Stimulated activated CD4-positive, alpha-beta T cell treated with anti-CD3 and anti-CD28 coated beads, Interleukin-15, amount 100 ng/mL, for 24 hours (primary cell): ENCODE results near the gene ANGPTL8.
A peak's percentile ranks its signal among the peaks of the same experiment; 100 is the strongest.

Experiments
- DNase-seq: peaks from one replicate; pipeline ENCODE4 v3.0.0-alpha.2; 2020

The ANGPTL8 gene

DNA sequence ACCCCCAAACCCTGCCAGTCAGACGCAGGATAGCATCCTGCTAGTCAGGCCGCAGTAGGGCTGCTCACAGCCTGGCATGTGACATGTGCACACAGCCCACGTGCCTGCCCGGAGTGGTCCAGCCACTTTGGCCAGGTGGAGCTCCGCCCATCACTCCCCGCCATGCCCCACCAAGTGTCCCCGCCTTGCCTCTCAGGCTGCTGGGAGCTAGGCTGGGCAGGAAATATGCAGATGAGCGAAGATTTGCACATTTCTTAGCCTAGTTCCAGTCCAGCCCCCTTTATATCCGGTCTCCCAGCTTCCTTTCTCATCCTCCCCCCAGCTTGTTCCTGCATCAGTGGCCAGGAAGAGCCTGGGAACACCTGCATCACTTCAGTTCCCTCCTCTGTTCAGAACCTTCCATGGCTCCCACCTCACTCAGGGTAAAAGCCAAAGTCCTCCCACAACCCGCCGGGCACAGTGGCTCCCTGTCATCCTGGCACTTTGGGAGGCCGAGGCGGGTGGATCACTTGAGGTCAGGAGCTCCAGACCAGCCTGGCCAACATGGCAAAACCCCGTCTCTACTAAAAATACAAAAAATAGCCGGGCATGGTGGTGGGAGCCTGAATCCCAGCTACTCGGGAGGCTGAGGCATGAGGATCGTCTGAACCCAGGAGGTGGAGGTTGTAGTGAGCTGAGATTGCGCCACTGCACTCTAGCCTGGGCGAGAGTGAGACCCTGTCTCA is 25.2 kb downstream of the ANGPTL8 start:
- DNase-seq, result no peak

DNA sequence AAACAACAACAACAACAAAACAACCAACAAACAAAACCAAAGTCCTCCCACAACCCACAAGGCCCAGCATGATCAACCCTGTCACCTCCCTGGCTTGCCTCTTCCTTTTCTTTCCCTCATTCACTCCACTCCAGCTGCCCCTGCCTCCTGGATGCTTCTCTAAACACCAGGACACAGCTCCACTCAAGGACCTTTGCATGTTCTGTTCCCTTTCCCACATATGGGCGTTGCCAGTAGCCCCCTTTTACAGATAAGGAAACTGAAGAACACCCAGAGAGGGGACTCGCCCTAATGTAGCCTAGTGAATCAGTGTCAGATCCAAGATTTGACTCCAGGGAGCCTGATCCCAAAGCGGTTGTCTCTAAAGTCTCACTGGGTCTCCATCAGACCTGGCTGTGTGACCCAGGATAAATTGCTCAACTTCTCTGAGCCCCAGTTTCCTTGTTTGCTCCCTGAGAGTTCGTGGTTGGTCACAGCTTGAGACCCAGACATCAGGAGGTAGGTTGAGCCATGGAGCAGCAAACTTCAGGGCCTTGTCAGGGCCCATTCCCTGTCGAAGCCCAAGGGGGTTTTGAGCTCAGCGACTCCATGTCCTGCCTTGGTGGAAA is 25.9 kb downstream of the ANGPTL8 start:
- no peak for DNase-seq

DNA sequence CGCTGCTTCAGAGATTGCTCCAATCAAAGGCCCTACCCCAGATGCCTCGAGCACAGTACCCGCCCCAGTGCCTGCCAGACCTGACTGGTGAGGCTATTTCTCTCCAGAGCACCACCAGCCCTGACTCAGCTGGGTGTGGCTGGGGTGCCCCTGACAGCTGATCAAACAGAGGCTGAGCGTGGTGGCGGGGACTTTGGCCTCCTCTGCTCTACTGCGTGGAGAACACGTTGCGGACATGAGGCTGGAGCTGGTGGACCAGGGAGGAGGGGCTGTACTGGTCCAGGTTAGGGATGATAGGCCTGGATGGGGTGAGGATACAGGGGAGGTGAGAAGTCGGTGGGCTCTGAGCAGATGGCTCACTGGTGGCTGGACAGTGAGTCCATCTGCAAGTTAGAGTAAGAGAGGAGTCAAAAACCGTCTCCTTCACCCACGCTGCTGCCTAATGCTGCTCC is 26.4 kb downstream of the ANGPTL8 start:
- no peak for DNase-seq

DNA sequence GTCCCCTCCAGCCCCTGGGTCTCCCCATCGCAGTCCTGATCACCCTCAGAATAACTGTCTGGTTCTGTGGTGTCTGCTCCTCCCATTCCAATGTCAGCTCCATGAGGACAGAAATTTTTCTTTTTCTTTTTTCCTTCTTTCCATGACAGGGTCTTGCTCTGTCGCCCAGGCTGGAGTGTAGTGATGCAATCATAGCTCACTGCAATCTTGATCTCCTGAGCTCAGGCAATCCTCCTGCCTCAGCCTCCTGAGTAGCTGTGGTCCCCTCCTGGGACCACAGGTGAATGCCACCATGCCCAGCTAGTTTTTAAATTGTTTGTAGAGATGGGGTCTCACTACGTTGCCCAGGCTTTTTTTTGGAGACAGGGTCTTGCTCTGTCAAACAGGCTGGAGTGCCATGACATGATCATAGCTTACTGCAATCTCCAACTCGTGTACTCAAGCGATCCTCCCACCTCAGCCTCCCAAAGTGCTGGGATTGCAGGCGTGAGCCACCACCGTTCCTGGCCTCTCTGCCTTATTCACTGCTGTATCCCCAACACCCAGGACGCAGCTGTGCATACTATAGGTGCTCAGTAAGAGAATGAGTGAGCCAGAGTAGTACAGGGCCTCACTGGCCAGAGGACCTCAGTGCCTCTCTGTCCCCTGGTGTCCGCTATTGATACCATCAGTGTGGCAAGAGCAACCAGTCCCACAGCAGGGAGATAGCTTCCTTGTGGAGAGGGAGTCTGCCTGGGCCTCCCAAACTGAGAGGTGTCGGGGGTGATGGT is 28.1 kb downstream of the ANGPTL8 start:
- DNase-seq, result no peak

DNA sequence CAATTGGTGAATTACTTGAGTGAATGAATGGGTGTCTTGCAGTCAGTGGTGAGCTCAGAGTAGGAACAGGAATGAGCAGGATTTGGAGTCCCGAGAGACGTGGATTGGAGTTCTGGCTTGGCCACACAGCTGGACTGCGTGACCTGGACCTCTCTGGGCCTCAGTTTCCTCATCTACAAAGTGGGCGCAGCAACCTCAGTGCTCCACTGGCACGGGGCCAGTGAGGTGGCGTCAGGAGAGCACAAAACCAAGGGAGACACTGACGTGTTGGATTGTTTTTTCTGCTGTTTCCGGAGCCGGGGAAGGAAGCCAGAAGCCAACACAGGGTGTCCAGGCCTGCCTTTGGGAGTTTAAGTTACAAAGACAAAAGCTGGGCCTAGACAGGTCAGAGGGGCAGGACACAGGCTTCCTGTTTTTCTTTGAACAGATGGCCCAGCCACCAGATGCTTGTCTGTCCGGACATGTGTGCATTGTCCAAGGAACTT is 29.4 kb downstream of the ANGPTL8 start:
- no peak for DNase-seq

DNA sequence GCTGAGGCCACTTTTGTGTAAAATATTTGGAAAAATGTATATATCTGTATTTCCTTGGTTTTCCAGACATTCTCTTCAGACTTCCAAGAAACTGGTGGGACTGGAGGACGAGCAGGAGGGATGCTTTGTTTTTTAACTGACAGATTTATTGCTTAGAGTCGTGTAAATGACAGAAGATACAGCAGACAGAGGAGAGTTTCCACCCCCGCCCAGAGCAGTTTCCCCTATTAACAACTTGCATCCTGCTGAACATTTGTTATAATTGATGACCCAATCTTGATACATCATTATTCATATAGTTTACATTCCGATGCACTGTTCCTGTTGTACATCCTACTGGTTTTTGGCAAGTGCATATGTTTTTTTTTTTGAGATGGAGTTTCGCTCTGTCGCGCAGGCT is 30.0 kb downstream of the ANGPTL8 start:
- DNase-seq, result no peak

DNA sequence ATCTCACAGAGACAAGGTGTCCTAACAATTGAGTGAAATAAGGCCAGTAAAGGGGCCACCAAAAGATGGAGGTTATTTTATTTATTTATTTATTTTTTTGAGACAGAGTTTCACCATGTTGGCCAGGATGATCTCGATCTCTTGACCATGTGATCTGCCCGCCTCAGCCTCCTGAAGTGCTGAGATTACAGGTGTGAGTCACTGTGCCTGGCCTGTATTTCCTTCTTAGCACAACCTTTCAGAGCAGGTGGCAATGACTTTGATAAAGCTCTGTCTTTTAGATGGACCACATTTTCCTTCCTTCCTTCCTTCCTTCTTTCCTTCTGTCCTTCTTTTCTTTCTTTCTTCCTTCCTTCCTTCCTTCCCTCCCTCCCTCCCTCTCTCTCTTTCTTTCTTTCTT is 33.9 kb downstream of the ANGPTL8 start:
- no peak for DNase-seq

DNA sequence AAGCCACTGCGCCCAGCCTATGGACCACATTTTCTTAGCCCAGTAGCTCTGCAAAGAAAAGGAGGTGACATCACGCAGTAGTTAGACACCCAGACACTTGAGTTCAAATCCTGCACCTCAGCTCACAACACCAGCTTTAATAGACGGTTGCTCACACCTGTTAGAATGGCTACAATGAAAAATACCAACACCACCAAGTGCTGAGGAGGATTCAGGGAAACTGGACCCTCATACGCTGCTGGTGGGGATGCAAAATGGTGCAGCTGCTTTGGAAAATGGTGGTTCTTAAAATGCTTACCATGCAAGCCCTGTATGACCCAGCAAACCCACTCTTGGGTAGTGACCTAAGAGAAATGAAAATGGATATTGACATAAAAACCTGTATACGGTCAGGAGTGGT is 34.6 kb downstream of the ANGPTL8 start:
- no peak for DNase-seq

DNA sequence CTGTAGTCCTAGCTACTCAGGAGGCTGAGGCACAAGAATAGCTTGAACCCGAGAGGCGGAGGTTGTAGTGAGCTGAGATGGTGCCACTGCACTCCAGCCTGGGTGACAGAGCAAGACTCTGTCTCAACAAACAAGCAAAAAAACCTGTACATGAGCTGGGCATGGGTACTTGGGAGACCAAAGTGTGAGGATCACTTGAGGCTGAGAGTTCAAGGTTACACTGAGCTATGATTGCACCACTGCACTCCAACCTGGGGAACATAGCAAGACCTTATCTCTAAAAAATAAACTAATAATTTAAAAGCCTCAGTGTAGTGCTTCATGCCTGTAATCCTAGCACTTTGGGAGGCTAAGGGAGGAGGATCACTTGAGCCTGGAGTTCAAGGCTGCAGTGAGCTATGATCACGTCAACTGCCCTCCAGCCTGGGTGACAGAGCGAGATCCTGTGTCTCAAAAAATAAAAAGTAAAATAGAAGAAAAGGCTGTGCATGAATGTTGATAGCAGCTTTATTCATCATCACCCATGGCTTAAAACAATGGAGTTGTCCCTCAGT is 35.2 kb downstream of the ANGPTL8 start:
- no peak for DNase-seq

DNA sequence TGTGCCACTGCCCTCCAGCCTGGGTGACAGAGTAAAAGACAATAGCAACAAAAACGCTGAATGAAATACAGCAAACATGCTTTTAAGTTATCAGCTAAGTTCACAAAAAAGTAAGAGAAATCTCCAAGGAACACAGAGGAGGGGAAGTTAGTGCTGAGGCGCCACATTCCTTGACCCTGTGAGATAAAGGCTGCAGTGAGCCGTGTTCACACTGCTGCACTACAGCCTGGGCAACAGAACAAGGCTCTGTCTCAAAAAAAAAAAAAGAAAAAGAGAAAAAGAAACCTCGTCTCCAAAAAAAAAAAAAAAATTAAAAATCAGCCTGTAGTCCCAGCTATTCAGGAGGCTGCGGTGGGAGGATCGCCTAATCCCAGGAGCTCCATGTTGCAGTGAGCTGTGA is 39.3 kb downstream of the ANGPTL8 start:
- no peak for DNase-seq

DNA sequence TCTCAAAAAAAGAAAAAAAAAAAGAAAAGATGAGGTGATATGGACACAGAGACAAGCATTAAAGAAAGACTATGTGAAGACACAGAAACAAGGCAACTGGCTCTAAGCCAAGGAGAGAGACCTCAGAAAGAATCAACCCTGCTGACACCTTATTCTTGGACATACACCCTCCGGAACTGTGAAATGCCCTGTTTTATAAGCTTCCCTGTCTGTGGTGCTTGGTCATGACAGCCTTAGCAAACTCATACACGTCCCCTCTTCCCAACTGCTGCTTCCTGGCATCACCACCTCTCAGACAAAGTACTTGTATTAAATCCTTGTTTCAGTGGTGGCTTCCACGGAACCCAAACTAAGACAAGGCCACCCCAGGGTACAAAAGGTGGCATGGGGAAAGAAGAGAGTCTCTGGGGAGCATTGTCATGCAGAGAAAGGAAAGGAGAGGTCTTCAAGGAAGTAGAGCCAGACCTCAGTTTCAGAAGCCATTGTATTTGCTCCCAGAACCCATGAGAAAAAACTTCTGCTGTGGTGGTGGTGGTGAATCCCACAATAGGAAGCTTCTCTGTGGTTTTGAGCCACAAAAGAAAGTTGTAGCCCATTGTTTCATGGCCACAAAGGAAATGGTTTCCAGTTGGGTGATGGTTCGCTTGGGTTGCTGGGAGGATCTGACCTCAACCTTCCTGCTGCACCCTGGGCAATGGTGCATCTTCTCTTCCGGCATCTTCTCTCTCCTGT is 40.3 kb downstream of the ANGPTL8 start:
- DNase-seq, result peak; percentile 39

DNA sequence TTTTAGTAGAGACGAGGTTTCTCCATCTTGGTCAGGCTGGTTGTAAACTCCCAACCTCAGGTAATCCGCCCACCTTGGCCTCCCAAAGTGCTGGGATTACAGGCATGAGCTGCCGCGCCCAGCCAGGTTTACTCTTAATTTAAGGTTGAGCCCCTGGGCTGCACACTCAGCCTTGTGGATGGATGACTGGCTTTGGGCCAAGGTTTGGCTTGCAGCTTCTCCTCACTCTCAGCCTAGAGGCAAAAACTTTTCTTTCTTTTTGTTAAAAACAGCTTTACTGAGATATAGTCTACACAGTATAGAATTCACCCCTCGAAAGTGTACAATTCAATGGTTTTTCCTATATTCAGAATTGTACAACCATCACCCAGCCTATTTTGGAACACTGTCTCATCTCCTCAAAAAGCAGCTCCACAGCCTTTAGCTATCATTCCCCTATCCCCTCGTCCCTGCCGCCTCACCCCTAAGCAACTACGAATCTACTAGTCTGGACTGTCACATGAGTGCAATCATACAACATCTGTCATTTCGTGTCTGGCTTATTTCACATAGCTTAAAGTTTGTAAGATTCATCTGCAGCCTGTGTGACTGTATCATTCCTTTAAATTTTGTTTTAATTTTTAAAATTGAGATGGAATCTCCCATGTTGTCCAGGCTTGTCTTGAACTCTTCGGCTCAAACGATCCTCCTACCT is 42.1 kb downstream of the ANGPTL8 start:
- DNase-seq, result no peak

DNA sequence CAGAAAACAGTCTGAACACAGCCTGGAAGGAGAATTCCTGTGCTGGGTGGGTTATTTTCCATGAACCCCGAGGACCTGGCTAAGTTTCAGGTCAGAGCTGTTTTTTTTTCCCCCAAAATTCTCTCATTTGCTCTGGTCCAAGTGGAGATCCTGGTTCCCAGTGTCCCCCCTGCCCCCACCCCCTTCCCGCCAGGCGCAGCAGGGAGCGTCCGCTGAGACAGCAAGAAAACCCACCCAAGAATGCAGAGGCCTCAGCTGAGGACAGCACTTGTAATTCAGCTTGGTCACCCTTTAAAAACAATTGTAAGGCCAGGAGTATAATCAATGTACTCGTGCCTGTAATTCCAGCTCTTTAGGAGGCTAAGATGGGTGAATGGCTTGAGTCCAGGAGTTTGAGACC is 45.1 kb downstream of the ANGPTL8 start:
- DNase-seq, result no peak

DNA sequence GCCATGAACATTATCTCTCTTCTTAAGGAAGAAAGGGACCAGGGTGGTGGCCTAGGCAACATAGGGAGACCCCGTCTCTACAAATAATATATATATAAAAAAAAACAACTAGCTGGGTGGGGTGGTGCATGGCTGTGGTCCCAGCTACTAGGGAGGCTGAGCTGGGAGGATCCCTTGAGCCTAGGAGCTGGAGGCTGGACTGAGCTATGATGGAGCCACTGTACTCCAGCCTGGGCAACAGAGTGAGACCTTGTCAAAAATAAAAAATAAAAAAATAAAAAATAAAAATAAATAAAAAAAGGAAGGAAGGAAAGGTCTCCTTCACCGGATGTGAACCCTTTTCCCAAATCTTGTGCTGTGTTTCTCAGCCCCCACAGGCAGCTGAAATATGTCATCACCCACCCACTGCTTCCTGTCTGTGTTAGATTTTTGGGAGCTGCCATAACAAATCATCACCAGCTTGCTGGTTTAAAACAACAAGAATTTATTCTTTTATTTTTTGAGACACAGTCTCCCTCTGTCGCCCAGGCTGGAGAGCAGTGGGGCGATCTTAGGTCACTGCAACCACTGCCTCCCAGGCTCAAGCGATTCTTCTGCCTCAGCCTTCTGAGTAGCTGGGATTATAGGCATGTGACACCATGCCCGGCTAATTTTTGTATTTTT is 47.0 kb downstream of the ANGPTL8 start:
- DNase-seq, result no peak

DNA sequence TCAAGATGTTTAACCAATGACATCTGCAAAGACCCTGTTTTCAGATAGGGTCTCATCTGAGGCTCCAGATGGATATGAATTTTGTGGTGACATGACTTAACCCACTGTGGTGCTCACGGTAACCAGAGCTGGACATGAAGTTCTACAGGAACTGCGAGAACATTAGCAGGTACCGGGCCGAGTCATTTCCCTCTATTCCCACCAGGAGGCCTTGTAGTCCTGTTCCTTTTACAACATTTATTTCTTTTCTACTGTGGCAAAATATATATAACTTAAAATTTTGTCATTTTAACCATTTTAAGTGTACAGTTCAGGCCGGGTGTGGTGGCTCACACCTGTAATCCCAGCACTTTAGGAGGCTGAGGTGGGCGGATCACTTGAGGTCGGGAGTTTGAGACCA is 48.9 kb downstream of the ANGPTL8 start:
- no peak for DNase-seq

DNA sequence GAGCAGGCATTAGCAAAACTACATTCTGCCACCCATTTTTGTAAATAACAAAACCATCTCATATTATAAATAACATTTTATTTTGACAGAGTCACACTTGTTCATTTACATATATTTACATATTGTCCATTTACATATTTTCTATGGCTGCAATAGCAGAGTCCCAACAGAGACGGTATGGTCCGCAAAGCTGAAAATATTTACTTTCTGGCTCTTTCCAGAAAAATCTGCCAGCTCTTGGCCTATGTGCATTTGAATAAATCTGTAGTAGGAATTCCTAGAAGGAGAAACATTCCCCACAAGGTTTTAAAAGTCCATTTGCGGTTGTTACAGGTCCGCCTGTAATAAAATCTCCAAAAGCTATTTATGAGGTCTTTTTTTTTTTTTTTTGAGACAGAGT is 50.8 kb downstream of the ANGPTL8 start:
- no peak for DNase-seq

DNA sequence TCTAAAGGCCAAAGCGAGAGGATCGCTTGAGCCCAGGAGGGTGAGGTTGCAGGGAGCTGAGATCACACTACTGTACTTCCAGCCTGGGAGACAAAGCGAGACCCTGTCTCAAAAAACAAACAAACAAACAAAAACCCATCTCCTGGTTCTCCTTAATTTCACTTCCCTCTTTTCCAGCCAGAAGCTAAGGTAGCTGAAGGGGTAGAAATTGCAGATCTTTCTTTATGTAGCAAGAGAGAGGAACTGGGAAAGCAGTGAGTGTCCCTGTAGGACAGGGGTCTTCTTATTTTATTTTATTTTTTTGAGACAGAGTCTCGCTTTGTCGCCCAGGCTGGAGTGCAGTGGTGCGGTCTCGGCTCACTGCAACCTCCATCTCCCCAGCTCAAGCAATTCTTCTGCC is 52.0 kb downstream of the ANGPTL8 start:
- DNase-seq, result no peak
